Measurements from ENCODE around the gene ECD.
A peak's percentile ranks its signal among the peaks of the same experiment; 100 is the strongest.

Gene ECD

DNA sequence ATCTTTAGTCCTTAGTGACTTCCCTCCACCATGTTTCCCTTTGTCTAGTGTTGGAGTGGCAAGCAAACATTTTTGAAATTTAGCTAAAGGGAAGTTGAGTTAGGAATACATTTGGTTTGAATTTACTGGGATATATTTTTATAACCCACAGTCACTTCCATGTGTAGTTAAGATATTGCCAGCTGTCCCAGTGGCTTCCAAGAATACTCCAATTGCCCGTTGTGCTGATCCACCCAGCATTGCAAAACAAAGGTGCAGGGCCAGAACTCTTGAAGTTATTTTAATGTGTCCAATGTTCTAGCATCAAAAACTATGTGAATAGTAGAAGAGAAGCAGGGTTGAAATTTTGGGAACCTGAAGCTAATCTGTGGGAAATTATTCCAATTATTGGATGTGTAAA lies 68.7 kb downstream of the ECD start:
- DNase-seq: no peak

DNA sequence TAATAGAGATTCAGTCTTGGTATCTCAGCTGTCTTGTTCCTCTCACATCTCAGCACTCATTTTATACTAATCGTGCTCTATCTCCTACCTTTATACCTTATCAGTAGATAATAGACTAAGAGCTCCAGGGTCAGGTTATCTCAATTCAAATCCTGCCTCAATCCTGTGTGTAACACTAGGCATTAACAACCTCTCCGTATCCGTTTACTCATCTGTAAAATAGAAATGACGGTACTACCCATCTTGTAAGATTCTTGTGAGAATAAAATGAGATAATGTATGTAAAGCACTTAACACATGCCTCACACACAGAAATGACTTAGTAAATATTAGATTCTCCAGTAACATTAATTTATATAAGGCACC lies 70.5 kb downstream of the ECD start:
- DNase-seq: no peak

DNA sequence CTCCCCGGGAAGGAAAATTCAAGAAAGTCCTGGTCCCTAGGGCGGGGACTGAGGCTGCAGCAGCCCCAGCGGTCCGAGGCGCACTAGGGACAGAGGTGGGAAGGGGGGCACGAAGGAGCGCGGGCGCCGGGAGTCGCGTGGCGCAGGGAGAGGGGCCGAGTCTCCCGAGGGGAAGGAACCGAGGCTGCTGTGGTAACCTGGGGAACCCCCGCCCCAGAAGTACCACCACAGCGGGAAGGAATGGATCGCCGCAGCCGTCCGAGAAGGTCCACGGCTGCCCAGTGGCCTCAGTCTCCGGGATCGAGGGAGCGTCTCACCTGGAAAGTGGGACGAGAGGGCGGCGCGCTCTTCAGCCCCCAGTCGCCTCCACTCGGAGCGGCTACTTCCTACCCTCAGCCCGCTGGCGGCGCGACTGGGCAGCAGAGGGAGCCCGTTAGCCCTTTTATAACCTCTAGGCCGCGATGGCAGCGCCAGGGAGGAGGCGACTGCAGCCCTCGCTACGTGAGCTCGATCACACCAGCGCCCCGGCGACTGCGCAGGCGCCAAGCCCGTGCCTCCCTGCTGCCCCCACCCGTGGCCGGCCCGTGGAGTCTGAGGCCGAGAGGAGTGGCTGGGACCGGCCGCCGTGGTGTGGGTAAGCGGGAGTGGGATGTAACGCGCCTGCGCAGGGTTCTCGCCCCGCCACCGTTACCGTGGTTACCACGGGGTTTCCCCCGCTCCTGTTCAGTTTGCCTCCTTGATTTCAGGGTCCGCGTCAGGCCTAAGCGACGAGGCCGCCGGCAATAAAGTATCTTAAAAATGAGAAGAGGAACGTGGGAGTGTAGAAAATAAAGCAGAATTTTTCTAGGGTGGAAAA lies 71.1 kb downstream of the ECD start, which contains the start of gene P4HA1:
TSS of gene P4HA1 (minus strand) at position 418 of the 856 bp plus-strand sequence. CDS start 21,983 bp downstream, outside the sequence.
- peak; percentile 54 to 100 (median 98) for DNase-seq

DNA sequence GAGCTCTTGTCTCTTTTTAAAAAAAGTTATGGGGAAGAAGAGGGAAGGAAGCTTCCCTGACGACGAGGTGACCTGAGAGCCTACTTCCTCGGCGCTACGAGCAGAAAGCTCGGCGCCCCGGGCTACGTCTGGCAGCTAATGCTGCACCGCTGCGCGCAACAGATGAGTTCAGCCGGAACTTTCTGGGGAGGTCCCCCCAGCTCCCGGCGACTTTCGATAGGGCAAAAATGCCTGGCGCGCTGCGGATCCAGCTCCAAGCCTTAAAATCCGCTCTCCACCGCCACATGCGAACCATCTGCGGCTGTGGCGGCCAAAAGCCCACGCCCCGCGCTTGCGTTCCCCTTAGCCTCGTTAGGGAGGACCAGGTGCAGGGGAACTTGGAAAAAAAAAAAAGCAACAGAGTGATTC lies 71.8 kb downstream of the ECD start:
- peak in 49 of 56 donors; percentile 12 to 75 (median 53) for DNase-seq

DNA sequence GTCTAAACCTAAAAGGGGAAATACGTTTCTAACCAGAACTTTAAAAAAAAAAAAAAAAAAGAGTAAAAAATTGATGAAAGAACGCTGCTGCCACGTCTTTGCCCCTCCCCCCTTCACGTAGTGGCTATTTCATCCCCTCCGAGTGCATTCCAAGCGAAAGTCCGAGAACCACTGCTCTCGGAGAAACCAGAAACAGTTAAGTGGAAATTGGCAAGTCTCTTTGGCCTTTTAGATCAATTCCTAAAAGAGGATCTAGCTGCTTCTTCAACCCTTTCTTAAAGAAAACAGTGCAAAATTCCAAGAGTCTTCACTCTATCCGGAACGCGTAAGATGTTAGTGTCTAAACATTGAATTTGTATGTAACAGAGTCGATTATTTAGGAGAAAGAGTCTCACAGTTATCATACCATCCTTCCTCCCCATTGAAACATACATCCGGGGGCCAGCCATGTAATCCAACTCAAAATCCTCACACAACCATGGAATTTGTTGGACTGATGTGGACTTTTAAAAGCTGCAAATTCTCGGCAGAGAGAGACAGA lies 72.3 kb downstream of the ECD start:
- peak in 28 of 56 donors; percentile 2 to 54 (median 19) for DNase-seq

DNA sequence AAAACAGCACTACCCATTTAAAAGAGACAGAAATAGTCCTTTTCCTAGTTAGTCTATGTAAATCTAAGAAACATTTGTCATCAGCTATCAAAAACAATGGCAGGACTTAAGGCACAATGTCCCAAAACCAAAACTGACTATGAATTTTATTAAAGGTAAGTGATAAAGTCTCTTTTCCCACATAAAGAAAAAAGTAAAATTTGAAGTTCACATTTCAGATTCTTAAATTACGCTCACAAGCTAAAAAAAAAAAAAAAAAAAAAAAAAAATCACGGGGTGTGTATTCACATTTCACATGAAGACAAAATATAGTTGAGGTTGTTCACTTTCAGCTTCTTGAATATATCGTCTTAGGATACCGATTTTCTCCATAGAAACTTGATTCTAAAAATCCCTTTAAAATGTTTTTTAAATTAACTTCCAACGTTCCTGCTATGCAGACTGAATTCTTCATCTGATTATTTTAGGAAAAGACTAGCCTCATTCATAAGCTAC lies 72.8 kb downstream of the ECD start:
- no peak for DNase-seq

DNA sequence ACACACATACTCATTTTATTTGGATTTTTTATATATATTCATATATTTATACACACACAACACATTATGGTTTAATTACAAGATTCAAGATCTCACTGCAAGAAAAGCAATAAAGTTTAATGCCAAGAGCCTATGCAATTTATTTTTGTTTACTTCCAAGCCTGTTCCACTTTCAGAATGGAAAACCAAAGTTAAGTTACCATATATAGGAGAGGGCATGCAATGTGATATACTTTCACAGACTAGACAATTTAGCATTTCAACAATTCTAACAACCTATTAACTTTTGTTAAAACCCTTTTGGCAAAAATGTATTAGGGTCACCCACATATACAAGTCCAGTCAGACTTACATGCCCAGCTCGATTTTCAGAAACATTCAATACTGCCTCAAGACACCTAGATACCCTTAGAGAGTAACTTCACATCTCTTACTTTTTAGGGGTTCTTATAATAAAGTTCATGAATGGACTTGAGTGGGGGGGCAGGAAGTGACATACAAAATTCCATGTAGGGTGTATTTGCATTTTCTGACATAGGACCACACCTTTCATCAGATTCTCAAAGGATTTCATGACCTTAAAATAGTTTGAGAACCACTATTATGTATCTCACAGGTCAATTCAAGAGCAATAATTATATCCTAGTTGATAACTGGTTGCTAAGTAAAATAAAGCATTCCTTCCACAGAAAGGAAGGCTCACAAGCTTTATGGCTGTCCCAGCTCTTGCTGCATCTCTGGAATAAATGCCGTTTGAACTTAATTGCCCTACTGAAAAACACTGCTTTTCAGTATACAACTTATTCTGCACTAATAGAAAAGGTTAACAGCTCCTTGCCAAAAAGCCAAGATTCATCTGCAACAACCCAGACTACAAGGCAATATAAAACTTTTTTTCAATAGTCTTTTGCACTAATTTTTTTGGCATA lies 73.6 kb downstream of the ECD start:
- DNase-seq: no peak

DNA sequence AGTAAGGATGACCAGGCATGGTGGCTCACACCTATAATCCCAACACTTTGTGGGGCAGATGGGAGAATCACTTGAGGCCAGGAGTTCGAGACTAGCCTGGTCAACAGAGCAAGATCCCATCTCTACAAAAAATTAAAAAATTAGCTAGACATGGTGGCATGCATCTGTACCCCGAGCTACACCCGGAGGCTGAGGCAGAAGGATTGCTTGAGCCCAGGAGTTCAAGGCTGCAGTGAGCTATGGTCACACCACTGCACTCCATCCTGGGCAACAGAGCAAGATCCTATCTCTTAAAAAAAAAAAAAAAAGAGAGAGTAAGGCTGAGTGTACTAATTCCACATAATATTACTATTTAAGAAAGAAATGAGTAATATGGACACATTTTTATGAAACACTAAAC lies 75.0 kb downstream of the ECD start:
- DNase-seq: no peak

DNA sequence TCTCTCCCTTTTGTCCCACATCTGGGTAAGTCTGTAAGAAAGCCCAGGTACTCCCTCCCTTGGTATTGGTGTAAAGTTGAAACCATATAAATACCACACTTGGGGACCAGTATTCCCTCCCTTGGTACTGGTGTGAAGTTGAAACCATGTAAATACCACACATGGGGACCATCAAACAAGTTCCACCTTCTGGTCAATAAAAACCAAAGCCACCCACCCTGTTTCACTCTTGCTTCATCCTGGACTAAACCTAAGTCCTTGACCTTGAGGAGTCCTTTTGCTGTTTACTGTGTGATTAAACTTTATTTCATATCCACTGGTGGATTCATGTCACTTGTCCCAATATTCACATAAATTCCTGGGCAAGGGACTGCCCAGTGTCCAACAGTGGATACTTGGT lies 79.5 kb downstream of the ECD start:
- DNase-seq: no peak

DNA sequence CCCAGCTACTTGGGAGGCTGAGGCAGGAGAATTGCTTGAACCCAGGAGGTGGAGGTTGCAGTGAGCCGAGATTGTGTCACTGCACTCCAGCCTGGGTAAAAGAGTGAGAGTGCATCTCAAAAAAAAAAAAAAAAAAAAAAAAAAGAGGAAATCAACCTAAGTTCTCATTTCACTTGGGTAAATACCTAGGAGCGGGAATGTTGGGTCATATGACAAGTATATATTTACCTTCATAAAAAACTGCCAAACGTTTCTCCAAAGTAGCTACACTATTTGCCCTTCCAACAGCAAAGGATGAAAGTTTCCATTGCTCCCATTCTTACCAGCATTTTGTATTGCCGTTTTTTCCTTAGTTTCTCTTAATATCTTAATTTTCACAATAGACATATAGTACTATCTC lies 81.0 kb downstream of the ECD start:
- no peak for DNase-seq

DNA sequence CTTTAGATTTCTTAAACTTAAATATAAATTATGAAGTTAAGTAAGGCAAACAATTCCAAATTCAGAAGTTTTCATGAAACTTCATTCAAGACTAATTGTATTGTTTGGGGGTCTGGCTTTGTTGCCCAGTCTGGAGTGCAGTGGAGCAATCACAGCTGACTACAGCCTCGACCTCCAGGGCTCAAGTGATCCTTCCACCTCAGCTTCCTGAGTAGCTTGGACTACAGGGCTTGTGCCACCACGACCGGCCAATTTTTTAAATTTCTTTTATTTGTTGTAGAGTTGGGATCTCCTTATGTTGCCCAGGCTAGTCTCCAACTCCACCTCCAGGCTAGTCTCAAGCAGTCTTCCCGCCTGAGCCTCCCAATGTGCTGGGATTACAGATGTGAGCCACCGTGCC lies 83.6 kb downstream of the ECD start:
- DNase-seq: no peak

All from nucleus accumbens (tissue), 56 donors.